Bronchial epithelial cell (primary cell): ENCODE data around the gene FHIT. TPM values are rescaled to one million over a fixed set of nuclear protein-coding genes. Genes with fewer than 3 reads are reported as not detected.

Experiments used
- DNase-seq: peaks from one replicate; pipeline ENCODE4 v3.0.0-alpha.2; 2010; ENCODE audit warnings: low read depth
- FAIRE-seq: peaks from 2 replicates; lab custom pipeline; 2011; peaks lifted over from hg19 to GRCh38; lab: Jason Lieb, UNC
- H3K27me3 ChIP-seq: 2 replicates; pipeline ENCODE4 v1.5.1; 2011; ENCODE audit warnings: low read length; ENCODE audit not compliant: control insufficient read depth, insufficient read depth
- H3K36me3 ChIP-seq: 2 replicates; pipeline ENCODE4 v1.5.1; 2011; ENCODE audit warnings: low read length; ENCODE audit not compliant: control insufficient read depth, insufficient read depth
- H3K4me3 ChIP-seq: 2 replicates; pipeline ENCODE4 v1.5.1; 2011; ENCODE audit warnings: mild to moderate bottlenecking, low read depth, low read length, control low read depth
- total RNA-seq: library from RNA; depleted of rRNA; stranded (reverse); fragments of >200 nt; gene quantifications from 2 replicates; pipeline ENCODE4 v1.2.1, GENCODE V29; 2014
- TF ChIP-seq, protein P1 (sequence below): IDR thresholded peaks from 2 replicates; pipeline ENCODE4 v1.5.1; 2011; ENCODE audit warnings: mild to moderate bottlenecking, moderate library complexity, low read length, control low read depth, inconsistent platforms; ENCODE audit not compliant: insufficient read depth, severe bottlenecking

FHIT gene
- total RNA-seq, 1 donor from 2014 or later, result 1.6 TPM

DNA sequence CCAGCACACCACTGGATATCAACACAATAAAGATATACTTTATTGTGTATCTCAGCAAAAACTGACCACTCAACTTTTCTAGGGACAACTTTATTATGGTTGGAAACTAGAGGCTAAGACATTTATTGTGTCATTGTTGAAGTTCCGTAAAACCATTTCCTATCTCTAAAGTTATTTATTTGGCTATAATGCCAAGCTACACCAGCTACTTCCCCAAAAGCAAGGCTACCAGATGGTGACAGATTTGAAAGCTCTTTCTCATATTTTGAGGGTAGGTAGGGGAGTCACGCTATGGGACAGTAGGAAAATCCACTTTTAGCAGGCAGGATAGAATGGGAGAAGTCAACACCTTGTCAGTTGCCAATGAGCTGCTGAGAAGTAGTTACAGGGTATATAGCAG is 1366.8 kb downstream of the FHIT start:
- no peaks in the 10 kb centered on the region for H3K27me3 ChIP-seq
- TF ChIP-seq, protein P1, sequence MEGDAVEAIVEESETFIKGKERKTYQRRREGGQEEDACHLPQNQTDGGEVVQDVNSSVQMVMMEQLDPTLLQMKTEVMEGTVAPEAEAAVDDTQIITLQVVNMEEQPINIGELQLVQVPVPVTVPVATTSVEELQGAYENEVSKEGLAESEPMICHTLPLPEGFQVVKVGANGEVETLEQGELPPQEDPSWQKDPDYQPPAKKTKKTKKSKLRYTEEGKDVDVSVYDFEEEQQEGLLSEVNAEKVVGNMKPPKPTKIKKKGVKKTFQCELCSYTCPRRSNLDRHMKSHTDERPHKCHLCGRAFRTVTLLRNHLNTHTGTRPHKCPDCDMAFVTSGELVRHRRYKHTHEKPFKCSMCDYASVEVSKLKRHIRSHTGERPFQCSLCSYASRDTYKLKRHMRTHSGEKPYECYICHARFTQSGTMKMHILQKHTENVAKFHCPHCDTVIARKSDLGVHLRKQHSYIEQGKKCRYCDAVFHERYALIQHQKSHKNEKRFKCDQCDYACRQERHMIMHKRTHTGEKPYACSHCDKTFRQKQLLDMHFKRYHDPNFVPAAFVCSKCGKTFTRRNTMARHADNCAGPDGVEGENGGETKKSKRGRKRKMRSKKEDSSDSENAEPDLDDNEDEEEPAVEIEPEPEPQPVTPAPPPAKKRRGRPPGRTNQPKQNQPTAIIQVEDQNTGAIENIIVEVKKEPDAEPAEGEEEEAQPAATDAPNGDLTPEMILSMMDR, result no peak
- FAIRE-seq (no peak), DNase-seq (no peak)
- no peaks in the 10 kb centered on the region for H3K36me3 ChIP-seq
- no peak overlapping the region for H3K4me3 ChIP-seq

DNA sequence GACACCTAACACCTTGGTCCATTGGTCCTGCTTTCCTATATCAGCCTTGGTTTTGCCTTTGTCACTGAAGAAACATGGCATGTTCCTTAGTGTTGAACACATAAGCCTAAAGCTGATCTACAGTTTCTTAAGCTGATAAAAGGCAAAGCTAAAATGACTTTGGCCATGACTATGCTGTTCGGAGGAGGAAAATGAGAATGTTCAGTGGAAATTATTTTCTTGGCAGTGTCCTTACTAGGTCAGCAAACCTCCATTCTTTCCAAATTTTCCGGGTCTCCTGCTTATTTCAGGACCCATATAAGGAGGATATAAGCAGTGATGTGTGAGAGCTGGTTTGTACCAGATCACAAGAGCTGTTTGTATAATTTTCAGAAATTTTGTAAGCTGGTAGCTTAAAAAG is 1368.5 kb downstream of the FHIT start:
- DNase-seq, result no peak
- TF ChIP-seq, protein P1, result no peak
- FAIRE-seq, result no peak
- H3K36me3 ChIP-seq, result no peaks in the 10 kb centered on the region
- H3K4me3 ChIP-seq, result no peak overlapping the region
- no peaks in the 10 kb centered on the region for H3K27me3 ChIP-seq

DNA sequence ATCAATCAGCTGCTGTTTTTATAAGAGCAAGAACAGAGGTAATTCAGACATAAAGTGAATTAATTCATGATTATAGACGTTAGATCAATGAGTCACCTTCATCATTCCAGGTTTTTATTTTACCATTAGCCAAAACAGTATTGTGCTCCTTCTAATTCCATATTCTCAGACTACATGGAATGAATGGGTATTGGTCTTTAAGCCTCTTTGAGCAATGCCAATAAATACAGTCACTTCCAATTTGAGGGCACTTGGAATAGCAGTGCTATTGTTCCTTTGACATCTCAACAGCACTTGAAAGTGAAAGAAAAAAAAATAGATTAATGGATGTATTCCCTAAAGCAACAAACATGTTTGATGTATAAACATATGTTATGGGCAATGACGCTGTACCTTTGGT is 1370.5 kb downstream of the FHIT start:
- Histone ChIP-seq H3K4me3 (no peak overlapping the region), H3K27me3 (no peaks in the 10 kb centered on the region), H3K36me3 (no peaks in the 10 kb centered on the region)
- DNase-seq (no peak), FAIRE-seq (no peak)
- TF ChIP-seq, protein P1, result no peak

DNA sequence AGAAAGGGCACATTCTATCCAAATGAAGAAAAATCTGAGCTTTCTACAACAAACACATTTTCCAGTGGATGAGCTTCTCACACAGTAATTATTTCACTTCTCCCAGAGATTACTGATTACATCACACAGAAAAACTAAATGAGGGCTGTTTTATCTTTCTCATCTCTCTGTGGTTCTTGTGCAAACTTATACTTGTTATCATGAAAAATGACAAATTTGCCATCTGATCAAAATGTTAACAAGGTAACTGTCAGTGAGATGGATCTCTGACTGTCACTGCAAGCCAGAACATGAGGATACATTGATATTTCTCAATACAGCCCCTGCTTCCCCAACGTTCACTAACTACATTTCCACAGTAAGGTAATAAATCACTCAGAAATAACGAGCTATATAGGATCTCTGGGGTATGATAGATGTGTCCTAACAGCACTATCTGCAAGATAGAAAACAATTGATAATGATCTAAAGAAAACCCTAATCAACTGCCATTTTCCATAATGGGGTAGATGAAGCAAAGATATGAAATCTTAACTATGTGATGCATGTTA is 1372.1 kb downstream of the FHIT start:
- no peaks in the 10 kb centered on the region for H3K36me3 ChIP-seq
- no peak for DNase-seq
- no peaks in the 10 kb centered on the region for H3K27me3 ChIP-seq
- TF ChIP-seq, protein P1, result no peak
- no peak for FAIRE-seq
- no peak overlapping the region for H3K4me3 ChIP-seq

GRCh38 chr3:59878038-59878427 is 1373.2 kb downstream of the FHIT start:
- no peaks in the 10 kb centered on the region for H3K27me3 ChIP-seq
- FAIRE-seq (no peak), DNase-seq (peak; percentile 14)
- TF ChIP-seq, protein P1, result no peak
- H3K36me3 ChIP-seq, result no peaks in the 10 kb centered on the region
- no peak overlapping the region for H3K4me3 ChIP-seq

DNA sequence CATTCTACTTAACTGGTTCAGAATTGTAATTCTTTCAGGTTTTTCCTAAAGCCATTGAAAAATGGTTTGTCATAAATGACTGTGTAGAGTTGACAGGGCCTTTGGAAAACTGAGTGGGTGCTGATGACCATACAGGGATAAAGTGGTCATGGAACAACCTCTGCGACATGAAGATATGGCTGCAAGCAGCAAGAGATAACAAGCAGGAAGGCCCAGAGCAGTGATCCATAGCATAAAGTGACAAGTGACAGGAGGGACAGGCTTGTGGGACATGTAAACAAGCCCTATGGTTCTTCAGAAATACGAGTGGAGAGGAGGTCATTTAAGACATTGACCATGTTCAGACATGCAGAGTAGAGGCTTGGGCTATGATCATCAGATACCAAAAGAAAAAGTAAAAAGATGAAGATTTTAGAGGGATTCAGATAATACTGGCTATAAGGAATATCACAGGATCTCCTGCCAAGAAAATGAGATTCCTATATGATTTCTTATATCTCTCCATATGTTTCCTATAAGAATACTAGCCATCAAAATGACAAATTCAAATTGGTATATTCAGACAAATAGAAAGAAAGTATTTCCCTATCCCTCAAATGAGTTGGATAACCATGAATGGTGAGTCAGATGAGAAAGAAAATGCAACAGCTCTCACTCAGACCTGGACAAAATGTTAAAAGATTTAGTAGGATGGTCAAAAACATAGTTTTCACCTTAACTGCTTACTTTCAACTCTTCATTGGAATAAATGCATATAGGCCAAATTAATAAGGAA is 1373.8 kb downstream of the FHIT start:
- FAIRE-seq, result peak; percentile 28
- Histone ChIP-seq H3K4me3 (no peak overlapping the region), H3K27me3 (no peaks in the 10 kb centered on the region), H3K36me3 (no peaks in the 10 kb centered on the region)
- DNase-seq, result no peak
- TF ChIP-seq, protein P1, result no peak
